Neural progenitor cell (in vitro differentiated cells): ENCODE data around the gene SARM1.
A peak's percentile ranks its signal among the peaks of the same experiment; 100 is the strongest.

Experiments used
- EZH2 ChIP-seq: fragments of 200-600 bp; sonication (generic); IDR thresholded peaks from 2 replicates; pipeline ENCODE4 v1.6.1; 2017; ENCODE audit warnings: antibody characterized with exemption, mild to moderate bottlenecking, moderate library complexity
- TF ChIP-seq, protein P1 (sequence below): fragments of 200-600 bp; sonication (generic); IDR thresholded peaks from 2 replicates; pipeline ENCODE4 v1.5.1; 2017; ENCODE audit warnings: antibody characterized with exemption, mild to moderate bottlenecking

DNA sequence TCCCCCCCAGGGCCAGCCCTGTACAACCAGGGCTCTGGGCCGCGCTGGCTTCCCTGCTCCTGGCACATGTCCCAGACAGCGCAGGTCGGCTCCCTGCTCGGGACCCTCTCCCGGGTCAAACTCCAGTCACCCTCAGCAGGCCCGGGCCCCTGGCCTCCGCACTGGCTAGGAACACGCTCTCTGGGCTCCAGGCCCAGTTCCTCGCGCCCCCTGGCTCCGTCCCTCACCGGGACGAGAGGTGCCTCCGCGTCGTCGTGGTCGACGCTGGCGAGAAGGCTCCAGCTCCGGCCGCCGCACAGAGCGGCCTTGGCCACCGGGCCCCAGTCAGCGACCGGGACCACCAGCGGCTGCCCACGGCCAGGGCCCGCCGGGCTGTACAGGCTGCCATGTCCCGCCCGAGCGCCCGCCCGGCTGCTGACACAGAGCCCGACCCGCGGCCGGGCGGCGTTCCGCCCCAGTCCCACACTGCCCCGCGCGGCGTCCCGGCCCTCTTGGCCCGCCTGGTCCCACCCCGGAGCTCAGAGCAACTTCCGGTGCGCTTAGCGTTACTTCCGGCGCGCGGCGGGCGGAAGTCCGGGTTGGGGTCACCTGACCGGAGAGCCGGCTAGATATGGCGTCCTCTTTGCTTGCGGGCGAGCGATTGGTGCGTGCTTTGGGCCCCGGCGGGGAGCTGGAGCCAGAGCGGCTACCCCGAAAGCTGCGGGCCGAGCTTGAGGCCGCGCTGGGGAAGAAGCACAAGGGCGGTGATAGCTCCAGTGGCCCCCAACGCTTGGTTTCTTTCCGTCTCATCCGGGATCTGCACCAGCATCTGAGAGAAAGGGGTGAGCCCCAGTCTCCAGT lies 14.2 kb upstream of the SARM1 start, which contains the start of gene POLDIP2:
- TF ChIP-seq, protein P1, sequence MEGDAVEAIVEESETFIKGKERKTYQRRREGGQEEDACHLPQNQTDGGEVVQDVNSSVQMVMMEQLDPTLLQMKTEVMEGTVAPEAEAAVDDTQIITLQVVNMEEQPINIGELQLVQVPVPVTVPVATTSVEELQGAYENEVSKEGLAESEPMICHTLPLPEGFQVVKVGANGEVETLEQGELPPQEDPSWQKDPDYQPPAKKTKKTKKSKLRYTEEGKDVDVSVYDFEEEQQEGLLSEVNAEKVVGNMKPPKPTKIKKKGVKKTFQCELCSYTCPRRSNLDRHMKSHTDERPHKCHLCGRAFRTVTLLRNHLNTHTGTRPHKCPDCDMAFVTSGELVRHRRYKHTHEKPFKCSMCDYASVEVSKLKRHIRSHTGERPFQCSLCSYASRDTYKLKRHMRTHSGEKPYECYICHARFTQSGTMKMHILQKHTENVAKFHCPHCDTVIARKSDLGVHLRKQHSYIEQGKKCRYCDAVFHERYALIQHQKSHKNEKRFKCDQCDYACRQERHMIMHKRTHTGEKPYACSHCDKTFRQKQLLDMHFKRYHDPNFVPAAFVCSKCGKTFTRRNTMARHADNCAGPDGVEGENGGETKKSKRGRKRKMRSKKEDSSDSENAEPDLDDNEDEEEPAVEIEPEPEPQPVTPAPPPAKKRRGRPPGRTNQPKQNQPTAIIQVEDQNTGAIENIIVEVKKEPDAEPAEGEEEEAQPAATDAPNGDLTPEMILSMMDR: peak; percentile 7
- peak; percentile 30 for TF ChIP-seq EZH2
